Parathyroid adenoma (tissue), 2 donors: Measurements from ENCODE around the gene HFM1.

ENCODE experiments used
- H2AFZ ChIP-seq: fragments of 300-600 bp; sonication (generic); one replicate; pipeline ENCODE4 v1.7.0; 2017; ENCODE audit warnings: antibody characterized with exemption, mild to moderate bottlenecking
- H3K27ac ChIP-seq: fragments of 300-600 bp; sonication (generic); one replicate; pipeline ENCODE4 v1.7.0; 2017
- H3K27me3 ChIP-seq: fragments of 300-600 bp; sonication (generic); one replicate; pipeline ENCODE4 v1.7.0; 2017; ENCODE audit warnings: low read length; ENCODE audit not compliant: control insufficient read depth, insufficient read depth
- H3K36me3 ChIP-seq: fragments of 300-600 bp; sonication (generic); one replicate; pipeline ENCODE4 v1.7.0; 2017; ENCODE audit warnings: low read length; ENCODE audit not compliant: control insufficient read depth, insufficient read depth
- H3K4me1 ChIP-seq: fragments of 300-600 bp; sonication (generic); one replicate; pipeline ENCODE4 v1.7.0; 2017; ENCODE audit warnings: control low read depth
- H3K4me2 ChIP-seq: fragments of 300-600 bp; sonication (generic); one replicate; pipeline ENCODE4 v1.7.0; 2017; ENCODE audit warnings: low read length
- H3K4me3 ChIP-seq: fragments of 300-600 bp; sonication (generic); one replicate; pipeline ENCODE4 v1.7.0; 2017; ENCODE audit warnings: low read depth, low read length
- H3K79me2 ChIP-seq: fragments of 300-600 bp; sonication (generic); one replicate; pipeline ENCODE4 v1.7.0; 2017; ENCODE audit warnings: control low read depth
- H3K9ac ChIP-seq: fragments of 300-600 bp; sonication (generic); one replicate; pipeline ENCODE4 v1.7.0; 2017; ENCODE audit warnings: mild to moderate bottlenecking
- H3K9me3 ChIP-seq: fragments of 300-600 bp; sonication (generic); one replicate; pipeline ENCODE4 v1.7.0; 2017; ENCODE audit warnings: low read length; ENCODE audit not compliant: control insufficient read depth
- TF ChIP-seq, protein P1 (sequence below): fragments of 300-600 bp; sonication (generic); IDR thresholded peaks from one replicate; pipeline ENCODE4 v1.7.0; 2017; ENCODE audit warnings: antibody characterized with exemption, mild to moderate bottlenecking
- donor health status: primary hyperparathyroidism.

HFM1 gene

DNA sequence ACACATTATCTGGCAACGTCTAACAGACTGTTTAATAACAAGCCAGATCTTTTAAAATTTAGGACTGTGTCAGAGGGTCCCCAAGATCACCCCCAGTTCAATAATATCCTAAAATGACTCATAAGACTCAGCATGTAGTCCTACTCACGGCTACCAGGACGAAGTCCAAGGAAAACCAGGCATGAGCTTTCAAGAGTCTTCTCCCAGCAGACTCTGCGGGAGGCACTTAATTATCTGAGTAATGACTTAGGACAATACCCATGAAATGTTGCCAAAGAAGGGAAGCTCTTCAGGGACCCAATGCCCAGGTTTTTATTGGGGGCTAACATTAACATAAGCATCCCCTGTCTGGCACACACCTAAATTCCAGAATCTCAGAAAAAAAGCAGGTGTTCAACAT, 7.0 kb downstream of the HFM1 start:
- Histone ChIP-seq H3K79me2 (no peaks in the 10 kb centered on the region), H3K27me3 (no peaks in the 10 kb centered on the region), H3K9ac (no peak overlapping the region), H3K27ac (no peak overlapping the region), H3K4me1 (no peaks in the 10 kb centered on the region), H3K36me3 (no peaks in the 10 kb centered on the region), H3K4me2 (no peak overlapping the region), H3K4me3 (no peak overlapping the region), H3K9me3 (no peaks in the 10 kb centered on the region), H2AFZ (no peak overlapping the region)
- TF ChIP-seq, protein P1, sequence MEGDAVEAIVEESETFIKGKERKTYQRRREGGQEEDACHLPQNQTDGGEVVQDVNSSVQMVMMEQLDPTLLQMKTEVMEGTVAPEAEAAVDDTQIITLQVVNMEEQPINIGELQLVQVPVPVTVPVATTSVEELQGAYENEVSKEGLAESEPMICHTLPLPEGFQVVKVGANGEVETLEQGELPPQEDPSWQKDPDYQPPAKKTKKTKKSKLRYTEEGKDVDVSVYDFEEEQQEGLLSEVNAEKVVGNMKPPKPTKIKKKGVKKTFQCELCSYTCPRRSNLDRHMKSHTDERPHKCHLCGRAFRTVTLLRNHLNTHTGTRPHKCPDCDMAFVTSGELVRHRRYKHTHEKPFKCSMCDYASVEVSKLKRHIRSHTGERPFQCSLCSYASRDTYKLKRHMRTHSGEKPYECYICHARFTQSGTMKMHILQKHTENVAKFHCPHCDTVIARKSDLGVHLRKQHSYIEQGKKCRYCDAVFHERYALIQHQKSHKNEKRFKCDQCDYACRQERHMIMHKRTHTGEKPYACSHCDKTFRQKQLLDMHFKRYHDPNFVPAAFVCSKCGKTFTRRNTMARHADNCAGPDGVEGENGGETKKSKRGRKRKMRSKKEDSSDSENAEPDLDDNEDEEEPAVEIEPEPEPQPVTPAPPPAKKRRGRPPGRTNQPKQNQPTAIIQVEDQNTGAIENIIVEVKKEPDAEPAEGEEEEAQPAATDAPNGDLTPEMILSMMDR: no peak

DNA sequence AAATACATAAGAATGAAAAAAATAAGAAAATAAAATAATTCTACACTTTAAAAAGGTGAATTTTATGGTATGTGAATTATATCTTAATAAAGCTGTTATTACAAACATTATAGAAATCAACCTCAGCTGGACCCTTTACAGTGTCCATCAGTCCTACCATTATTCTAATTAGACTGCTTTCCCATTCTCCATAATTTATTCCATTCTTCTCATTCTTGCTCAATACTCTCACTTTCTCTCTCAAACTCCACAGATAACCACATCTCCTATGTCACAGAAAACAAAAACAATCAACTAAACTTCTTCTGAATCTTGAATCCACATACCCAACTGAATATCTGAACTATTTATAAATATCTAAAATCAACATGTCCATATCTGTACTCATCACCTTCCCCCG, 11.6 kb downstream of the HFM1 start:
- TF ChIP-seq, protein P1: no peak
- no peaks in the 10 kb centered on the region for H3K4me1 ChIP-seq
- H3K9ac ChIP-seq: no peak overlapping the region
- H3K36me3 ChIP-seq: no peaks in the 10 kb centered on the region
- H3K9me3 ChIP-seq: no peaks in the 10 kb centered on the region
- H3K4me2 ChIP-seq: no peak overlapping the region
- no peaks in the 10 kb centered on the region for H3K27me3 ChIP-seq
- no peak overlapping the region for H3K27ac ChIP-seq
- H2AFZ ChIP-seq: no peak overlapping the region
- H3K4me3 ChIP-seq: no peak overlapping the region
- H3K79me2 ChIP-seq: no peaks in the 10 kb centered on the region

DNA sequence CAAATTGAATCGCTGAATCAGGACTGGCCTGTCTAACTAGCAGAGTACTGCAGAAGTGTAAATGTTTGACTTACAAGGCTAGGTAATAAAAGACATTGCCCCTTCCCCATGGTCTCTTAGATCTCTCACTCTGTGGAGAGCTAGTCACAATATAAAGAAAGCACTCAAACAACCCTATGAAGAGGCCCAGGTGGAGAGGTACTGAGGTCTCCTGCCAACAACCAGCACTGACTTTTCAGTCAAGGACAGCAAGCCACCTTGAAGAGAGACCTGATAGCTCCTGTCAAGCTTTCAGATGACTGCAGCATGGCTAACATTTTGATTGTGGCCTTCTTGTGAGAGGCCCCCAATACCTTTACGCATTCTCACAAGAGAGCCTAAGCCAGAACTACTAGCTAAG, 18.5 kb downstream of the HFM1 start:
- no peaks in the 10 kb centered on the region for H3K36me3 ChIP-seq
- TF ChIP-seq, protein P1: no peak
- H3K4me3 ChIP-seq: no peak overlapping the region
- no peak overlapping the region for H3K4me2 ChIP-seq
- no peaks in the 10 kb centered on the region for H3K4me1 ChIP-seq
- no peaks in the 10 kb centered on the region for H3K9me3 ChIP-seq
- H3K79me2 ChIP-seq: no peaks in the 10 kb centered on the region
- no peak overlapping the region for H3K9ac ChIP-seq
- no peak overlapping the region for H3K27ac ChIP-seq
- no peaks in the 10 kb centered on the region for H3K27me3 ChIP-seq
- H2AFZ ChIP-seq: no peak overlapping the region

DNA sequence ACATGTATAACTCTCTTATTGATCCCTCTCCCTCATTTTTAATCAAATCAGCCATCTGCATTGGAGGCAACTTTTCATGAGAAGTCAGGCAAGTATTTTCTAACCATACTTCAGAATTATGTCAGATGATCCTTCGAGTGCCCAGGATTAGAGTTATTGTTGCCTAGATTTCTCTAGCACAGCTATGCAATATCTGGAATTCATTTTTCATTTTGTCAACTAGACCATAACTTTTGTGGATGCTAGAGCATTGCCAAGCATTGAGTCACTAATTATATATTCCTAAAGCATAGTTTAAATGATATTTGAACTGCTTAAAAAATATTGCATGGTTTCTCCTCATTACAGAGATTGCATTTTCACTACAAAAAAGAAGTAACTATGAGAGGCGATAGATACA, 21.2 kb downstream of the HFM1 start:
- no peaks in the 10 kb centered on the region for H3K27me3 ChIP-seq
- no peak overlapping the region for H3K27ac ChIP-seq
- H2AFZ ChIP-seq: no peak overlapping the region
- H3K36me3 ChIP-seq: no peaks in the 10 kb centered on the region
- H3K4me3 ChIP-seq: no peak overlapping the region
- H3K4me1 ChIP-seq: no peaks in the 10 kb centered on the region
- no peak overlapping the region for H3K9ac ChIP-seq
- TF ChIP-seq, protein P1: no peak
- no peaks in the 10 kb centered on the region for H3K79me2 ChIP-seq
- H3K4me2 ChIP-seq: no peak overlapping the region
- H3K9me3 ChIP-seq: no peaks in the 10 kb centered on the region

DNA sequence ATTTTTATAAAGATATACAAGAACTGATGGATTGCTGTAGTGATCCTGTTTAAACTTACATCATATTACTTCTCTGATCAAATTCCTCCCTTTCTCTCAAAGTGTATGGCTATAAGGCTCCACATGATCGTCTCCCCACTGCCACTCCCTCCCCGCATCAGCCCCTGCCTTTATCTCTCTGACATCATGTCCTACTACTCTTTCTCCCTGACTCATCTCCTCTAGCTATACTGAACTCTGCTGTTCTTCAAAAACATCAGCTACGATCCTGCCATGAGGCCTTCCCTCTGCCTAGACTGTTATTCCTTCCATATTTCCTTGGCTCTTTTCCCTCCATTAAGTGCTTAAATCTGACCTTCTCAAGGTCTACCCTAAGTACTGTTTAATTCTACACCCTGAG, 22.8 kb downstream of the HFM1 start:
- Histone ChIP-seq H3K27me3 (no peaks in the 10 kb centered on the region), H3K4me1 (no peaks in the 10 kb centered on the region), H3K4me3 (no peak overlapping the region), H3K36me3 (no peaks in the 10 kb centered on the region), H2AFZ (no peak overlapping the region), H3K27ac (no peak overlapping the region), H3K9ac (no peak overlapping the region), H3K4me2 (no peak overlapping the region), H3K79me2 (no peaks in the 10 kb centered on the region), H3K9me3 (no peaks in the 10 kb centered on the region)
- TF ChIP-seq, protein P1: no peak
